NCI-H1417 treated with DMSO at 0.1 percent for 48 hours (cell line): ENCODE measurements around the gene GALNT11.
"Not testable (repeated sequence)": the region's sequence is repeated elsewhere in the genome, so short reads cannot be mapped to it uniquely, and the experiment has no call there.

Source experiments
- DNase-seq: peaks from one replicate; lab custom pipeline; 2025; lab: John Stamatoyannopoulos, UW

The GALNT11 gene

GRCh38 chr7:152025077-152025936 is at the start of gene GALNT11:
Gene GALNT11, plus strand, starts transcription at chr7:152025674. Its CDS starts 68,554 bp downstream, at chr7:152094228.
- peak; percentile 47 for DNase-seq

GRCh38 chr7:151978616-151979015 is 46.9 kb upstream of the GALNT11 start:
- DNase-seq: no peak

- no peak for DNase-seq
These were observed 44.3 kb upstream of the GALNT11 start for GRCh38 chr7:151981223-151981622.

GRCh38 chr7:151982806-151983205 is 42.7 kb upstream of the GALNT11 start:
- DNase-seq: no peak

GRCh38 chr7:151984612-151985011 is 40.9 kb upstream of the GALNT11 start:
- no peak for DNase-seq

GRCh38 chr7:151987748-151988529 is 37.5 kb upstream of the GALNT11 start:
- DNase-seq: no peak

- DNase-seq: peak; percentile 36
These were observed 33.1 kb upstream of the GALNT11 start for GRCh38 chr7:151992375-151992774.

- no peak for DNase-seq
These were observed 31.3 kb upstream of the GALNT11 start for GRCh38 chr7:151993977-151994676.

- DNase-seq: no peak
These were observed 25.9 kb upstream of the GALNT11 start for GRCh38 chr7:151999424-152000090.

GRCh38 chr7:152000191-152000590 is 25.3 kb upstream of the GALNT11 start:
- DNase-seq: no peak

- no peak for DNase-seq
These were observed 19.1 kb upstream of the GALNT11 start for GRCh38 chr7:152006336-152006735.

- DNase-seq: no peak
These were observed 13.6 kb upstream of the GALNT11 start for GRCh38 chr7:152011860-152012259.

GRCh38 chr7:152013230-152013629 is 12.2 kb upstream of the GALNT11 start:
- no peak for DNase-seq

GRCh38 chr7:152013974-152014373 is 11.5 kb upstream of the GALNT11 start:
- DNase-seq: no peak

GRCh38 chr7:152014722-152015121 is 10.8 kb upstream of the GALNT11 start:
- no peak for DNase-seq

GRCh38 chr7:152015600-152015999 is 9.9 kb upstream of the GALNT11 start:
- no peak for DNase-seq

GRCh38 chr7:152016947-152017346 is 8.5 kb upstream of the GALNT11 start:
- DNase-seq: no peak

GRCh38 chr7:152017683-152018082 is 7.8 kb upstream of the GALNT11 start:
- DNase-seq: not testable (repeated sequence)

- DNase-seq: not testable (repeated sequence)
These were observed 3.7 kb upstream of the GALNT11 start for GRCh38 chr7:152021740-152022139.

GRCh38 chr7:152025937-152026890 is 740 bp downstream of the GALNT11 start:
- no peak for DNase-seq
